Stimulated activated CD4-positive, alpha-beta T cell treated with anti-CD3 and anti-CD28 coated beads, Interleukin-4, amount 100 ng/mL, for 1 hour (primary cell): ENCODE data around the gene KRT37.

ENCODE experiments used
- DNase-seq: peaks from one replicate; pipeline ENCODE4 v3.0.0-alpha.2; 2020

The KRT37 gene

GRCh38 chr17:41424111-41424635 lies at the start of gene KRT37:
KRT37 (minus strand) TSS chr17:41424585; CDS start chr17:41424523, 62 bp downstream.
- no peak for DNase-seq

- DNase-seq: no peak
Measured at GRCh38 chr17:41468346-41468745, 44.0 kb upstream of the KRT37 start.

- DNase-seq: no peak
Measured at GRCh38 chr17:41467561-41467960, 43.2 kb upstream of the KRT37 start.

GRCh38 chr17:41466988-41467387 lies 42.6 kb upstream of the KRT37 start, which contains the start of gene KRT32:
KRT32 (minus strand) TSS chr17:41467386; CDS start chr17:41467325, 61 bp downstream.
- DNase-seq: no peak

GRCh38 chr17:41464682-41465081 lies 40.3 kb upstream of the KRT37 start:
- no peak for DNase-seq

- DNase-seq: no peak
Measured at GRCh38 chr17:41464173-41464572, 39.8 kb upstream of the KRT37 start.

GRCh38 chr17:41463746-41464145 lies 39.4 kb upstream of the KRT37 start:
- no peak for DNase-seq

- no peak for DNase-seq
Measured at GRCh38 chr17:41462705-41463104, 38.3 kb upstream of the KRT37 start.

- DNase-seq: no peak
Measured at GRCh38 chr17:41457676-41458075, 33.3 kb upstream of the KRT37 start.

GRCh38 chr17:41456204-41456603 lies 31.8 kb upstream of the KRT37 start:
- no peak for DNase-seq

- DNase-seq: no peak
Measured at GRCh38 chr17:41455236-41455635, 30.9 kb upstream of the KRT37 start.

- DNase-seq: no peak
Measured at GRCh38 chr17:41453066-41453465, 28.7 kb upstream of the KRT37 start.

- DNase-seq: no peak
Measured at GRCh38 chr17:41452281-41452680, 27.9 kb upstream of the KRT37 start.

- DNase-seq: no peak
Measured at GRCh38 chr17:41451154-41451728, 26.9 kb upstream of the KRT37 start.

GRCh38 chr17:41449008-41449407 lies 24.6 kb upstream of the KRT37 start:
- no peak for DNase-seq

- DNase-seq: no peak
Measured at GRCh38 chr17:41448506-41448905, 24.1 kb upstream of the KRT37 start.

- DNase-seq: no peak
Measured at GRCh38 chr17:41446806-41447205, 22.4 kb upstream of the KRT37 start.

GRCh38 chr17:41444640-41445039 lies 20.3 kb upstream of the KRT37 start:
- DNase-seq: no peak

GRCh38 chr17:41444186-41444585 lies 19.8 kb upstream of the KRT37 start:
- no peak for DNase-seq

- DNase-seq: no peak
Measured at GRCh38 chr17:41442739-41443138, 18.4 kb upstream of the KRT37 start.

GRCh38 chr17:41440531-41441033 lies 16.2 kb upstream of the KRT37 start, which contains the start of gene KRT38:
KRT38 (minus strand) TSS chr17:41440983; CDS start chr17:41440921, 62 bp downstream.
- no peak for DNase-seq

- no peak for DNase-seq
Measured at GRCh38 chr17:41439375-41439774, 15.0 kb upstream of the KRT37 start.

- DNase-seq: no peak
Measured at GRCh38 chr17:41437769-41438168, 13.4 kb upstream of the KRT37 start.

GRCh38 chr17:41437254-41437653 lies 12.9 kb upstream of the KRT37 start:
- DNase-seq: no peak

- no peak for DNase-seq
Measured at GRCh38 chr17:41434415-41434814, 10.0 kb upstream of the KRT37 start.
